ENCODE measurements around the gene NIPAL4.

Gene NIPAL4

GRCh38 chr5:157486221-157486681, 26.2 kb downstream of the NIPAL4 start:
- DNase-seq, result no peak

GRCh38 chr5:157486861-157487260, 26.8 kb downstream of the NIPAL4 start:
- no peak for DNase-seq

DNA sequence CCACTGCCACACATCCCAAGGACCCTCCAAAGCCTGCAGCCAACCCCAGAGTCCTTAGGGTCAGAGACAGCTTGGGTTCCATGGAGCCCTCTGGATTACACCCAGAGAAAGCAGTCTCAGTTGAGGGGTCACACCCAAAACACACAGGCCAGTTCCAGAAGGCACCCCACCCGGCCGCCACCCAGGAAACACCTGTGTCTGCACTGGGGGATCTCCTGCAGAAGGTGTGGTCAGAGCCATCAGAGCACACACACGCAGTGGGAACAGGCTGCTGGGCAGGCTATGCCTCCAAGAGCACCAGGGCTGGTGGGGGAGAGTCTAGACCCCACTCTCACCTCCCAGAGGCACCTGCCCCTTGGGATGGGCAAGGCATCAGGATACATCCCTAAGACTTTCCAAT, 27.3 kb downstream of the NIPAL4 start:
- no peak for DNase-seq

DNA sequence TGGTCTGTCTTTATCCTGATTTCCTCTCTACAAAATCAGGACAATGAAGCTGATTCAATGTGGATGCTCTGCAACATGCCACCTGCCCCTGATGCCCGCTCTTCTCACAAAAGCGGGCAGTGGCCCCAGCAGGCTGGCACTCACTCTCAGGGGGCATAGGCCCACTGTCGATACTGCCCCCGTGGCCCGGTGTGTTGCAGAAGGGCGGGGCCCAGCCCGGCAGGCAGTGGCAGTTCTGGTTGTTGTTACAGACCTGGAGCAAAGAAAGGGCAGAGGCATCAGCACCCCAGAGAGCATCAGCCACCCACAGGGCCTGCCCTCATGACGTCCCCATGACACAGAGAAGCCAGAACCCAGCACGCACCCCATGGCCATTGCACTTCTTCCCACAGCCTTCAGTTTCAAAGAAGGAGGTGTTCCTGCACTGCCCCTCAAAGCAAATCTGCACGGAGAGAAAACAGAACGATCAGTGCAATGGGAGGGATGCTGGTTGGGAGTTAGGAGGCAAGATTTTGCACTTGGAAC, 31.5 kb downstream of the NIPAL4 start:
- DNase-seq, result no peak

DNA sequence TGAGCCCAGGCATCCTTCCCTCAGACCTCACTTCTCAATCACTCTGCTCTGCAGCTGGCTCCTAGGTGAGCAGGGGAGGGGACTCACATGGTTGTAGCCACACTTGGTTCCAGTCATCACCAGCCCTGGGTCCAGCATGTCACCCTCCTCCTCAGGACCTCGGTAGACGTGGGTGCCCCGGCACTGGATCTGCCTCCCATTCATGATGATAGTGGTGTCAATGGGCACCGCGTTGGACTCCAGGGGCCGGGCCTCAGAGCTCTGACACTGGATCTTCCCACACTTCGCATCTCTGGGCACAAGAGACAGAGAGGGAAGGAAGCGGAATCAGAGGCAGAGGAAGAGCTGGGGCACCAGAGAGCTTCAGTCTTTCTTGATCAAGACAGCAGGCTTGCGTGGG, 32.9 kb downstream of the NIPAL4 start:
- no peak for DNase-seq

DNA sequence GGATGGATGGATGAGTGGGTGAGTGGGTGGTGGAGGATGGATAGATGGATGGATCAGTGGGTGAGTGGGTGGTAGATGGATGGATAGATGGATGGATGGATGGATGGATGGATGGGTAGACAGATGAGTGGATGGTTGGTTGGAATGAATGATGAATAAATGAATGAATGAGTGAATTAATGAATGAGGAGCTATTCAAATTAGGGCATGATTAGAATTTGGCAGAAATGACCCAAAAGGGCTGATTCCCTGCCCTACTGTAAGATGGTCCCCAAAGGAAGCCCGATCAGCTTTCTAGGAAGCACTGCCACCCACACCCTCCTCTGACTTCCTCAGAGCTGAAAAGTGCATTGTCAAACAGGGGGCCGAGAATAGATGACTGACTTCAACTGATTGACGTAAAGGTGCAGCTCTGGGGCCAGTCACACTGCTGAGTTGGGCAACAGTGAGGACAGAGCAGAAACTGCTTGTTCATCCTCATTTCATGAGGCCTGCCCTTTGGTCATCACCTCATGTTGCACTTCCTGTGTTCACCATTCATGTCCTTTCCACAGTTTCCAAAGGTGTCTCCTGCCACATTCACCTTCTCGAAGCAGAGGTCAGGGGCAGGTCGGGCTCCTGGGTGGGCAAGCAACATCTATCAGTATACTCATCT, 34.3 kb downstream of the NIPAL4 start:
- DNase-seq, result no peak

- DNase-seq, result no peak
These were observed 36.9 kb downstream of the NIPAL4 start for GRCh38 chr5:157496864-157497263.

DNA sequence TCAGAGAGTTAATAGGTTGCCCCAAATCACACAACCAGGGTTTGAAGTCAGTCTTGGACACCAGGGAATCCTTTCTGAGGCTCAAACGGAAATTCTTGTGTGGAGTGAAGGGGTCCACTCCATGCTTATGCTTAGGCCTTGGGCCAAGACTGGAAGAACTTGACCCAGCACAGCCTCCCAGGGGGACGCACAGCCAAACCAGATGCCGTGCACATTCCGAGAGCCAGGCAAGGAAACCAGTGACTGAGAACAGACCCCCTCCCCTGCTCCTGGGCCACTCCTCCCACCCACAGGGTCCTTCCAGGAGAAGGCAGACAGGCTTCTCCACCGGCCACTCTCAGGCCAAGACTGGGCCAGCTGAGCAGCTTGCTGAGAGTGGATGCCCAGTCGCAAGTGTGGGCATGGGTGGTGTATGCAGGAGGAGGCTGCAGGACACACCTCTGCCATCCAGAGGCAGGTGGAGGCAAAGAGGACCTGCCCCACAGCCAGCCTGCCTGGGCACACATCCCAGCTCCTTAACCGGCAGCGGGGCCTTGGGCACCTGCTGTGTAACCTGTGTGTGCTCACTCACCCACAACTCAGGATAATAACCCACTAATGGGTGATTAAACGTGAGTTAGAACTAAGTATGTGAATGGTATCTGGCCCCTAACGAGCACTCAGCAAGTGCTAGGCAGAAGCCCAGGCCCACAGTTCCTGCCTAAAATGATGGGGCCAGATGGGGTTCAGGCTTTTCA, 38.0 kb downstream of the NIPAL4 start:
- DNase-seq, result no peak

GRCh38 chr5:157502143-157502647, 42.2 kb downstream of the NIPAL4 start:
- peak; percentile 39 for DNase-seq

DNA sequence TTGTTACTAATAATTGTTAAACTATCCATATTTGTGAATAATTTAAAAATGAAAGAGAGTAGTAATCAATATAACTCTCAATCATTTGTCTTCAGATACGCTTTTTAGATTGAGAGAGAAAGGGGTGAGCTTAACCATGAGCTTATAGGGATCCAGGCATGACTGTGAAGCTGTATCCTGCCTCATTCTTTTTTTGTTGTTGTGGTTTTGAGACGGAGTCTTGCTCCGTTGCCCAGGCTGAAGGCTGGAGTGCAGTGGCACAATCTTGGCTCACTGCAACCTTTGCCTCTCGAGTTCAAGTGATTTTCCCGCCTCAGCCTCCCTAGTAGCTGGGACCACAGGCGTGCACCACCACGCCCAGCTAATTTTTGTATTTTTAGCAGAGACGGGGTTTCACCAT, 44.0 kb downstream of the NIPAL4 start:
- DNase-seq, result no peak

DNA sequence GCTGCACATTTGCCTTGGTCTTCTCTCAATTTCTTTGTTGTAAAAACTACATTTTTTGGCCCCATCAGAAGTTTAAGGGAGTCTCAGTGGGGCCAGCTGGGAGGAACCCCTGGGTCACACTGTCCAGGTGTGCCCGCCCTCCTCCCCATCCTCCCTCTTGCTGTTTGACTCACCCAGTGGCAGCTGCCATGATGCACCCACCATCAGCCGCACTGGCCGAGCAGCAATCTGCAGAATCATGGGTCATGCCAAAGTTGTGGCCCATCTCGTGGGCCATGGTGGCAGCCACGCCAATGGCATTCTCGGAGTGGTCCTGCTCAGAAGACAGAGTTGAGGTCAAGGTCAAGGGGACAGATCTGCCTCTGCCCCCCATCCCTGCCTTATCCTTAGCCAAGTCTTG, 45.5 kb downstream of the NIPAL4 start:
- no peak for DNase-seq

DNA sequence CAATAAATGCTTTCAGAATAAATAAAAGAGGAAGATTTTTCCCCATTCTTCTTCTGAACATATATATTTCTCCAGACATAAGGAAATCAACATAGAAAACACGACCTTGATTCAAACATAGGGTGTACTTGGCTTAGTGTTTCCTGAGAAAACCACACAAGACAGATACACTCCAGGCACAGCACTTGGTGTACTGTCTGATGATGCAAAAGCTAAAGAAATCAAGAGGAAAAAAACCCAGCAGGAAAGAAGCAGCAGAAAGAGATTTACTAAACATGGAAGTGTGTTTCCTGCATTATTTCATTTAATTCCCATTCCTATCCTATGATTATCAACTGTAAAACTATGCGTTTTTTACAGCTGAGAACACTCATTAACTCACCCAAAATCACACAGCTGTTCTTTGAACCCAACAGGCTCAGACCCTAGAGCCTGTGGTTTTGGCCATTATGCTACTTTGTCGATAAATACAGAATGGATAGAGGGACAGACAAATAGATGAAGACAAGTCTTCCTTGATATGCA, 46.1 kb downstream of the NIPAL4 start:
- DNase-seq, result no peak

DNA sequence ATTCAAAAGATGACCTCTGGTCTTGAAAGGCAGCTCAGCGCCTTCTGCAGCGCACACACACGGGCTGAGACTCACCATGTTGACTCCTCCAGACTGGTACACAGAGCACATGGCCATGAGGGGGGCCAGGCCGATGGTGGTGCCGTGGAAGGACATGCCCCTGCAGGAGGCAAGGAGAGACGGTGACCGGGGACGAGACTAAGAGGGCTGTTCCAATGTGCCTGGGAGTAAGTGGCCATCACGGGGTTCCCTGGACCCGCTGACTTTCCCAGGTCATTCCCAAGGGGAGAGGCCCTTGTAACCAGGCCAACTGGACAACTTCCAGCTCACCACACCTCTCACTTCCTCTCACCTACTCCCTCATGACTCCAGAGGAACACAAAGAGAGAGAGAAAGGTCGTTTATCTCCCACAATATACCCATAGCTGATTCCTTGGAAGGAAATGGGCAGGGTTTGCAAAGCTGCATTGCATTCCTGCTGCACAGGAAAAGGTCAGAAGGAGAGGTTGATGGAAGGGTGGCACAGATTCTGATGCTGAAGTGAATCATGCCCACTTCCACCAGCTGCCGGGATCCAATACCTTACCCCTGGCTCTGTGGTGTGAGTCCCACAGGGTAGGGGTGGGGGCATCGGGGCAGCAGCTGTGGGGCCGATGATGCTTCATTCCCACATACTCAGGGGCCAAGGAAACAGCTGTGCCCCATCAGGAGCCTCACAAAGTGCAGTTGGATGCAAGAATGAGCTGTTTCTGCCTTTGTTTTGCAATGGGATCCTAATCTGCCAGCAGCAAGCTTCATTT, 47.2 kb downstream of the NIPAL4 start:
- DNase-seq, result no peak

DNA sequence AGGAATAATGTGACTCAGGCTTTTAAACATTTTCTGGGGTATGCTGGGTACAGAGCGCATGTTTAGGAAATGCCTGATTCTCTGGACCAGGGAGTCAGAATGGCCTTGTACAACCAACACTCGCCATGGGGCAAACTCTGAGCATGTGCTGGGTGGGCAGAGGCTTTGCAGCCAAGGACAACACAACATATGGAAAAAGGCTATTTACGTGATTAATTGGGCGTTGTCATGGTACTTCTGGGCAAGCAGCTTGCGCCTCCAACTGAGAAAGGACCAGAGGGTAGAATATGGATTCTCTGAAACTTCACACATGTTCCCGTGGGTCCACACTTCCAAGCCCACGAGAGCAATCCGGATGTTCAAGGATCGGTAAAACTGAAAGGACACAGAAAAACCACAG, 49.1 kb downstream of the NIPAL4 start:
- DNase-seq, result no peak

DNA sequence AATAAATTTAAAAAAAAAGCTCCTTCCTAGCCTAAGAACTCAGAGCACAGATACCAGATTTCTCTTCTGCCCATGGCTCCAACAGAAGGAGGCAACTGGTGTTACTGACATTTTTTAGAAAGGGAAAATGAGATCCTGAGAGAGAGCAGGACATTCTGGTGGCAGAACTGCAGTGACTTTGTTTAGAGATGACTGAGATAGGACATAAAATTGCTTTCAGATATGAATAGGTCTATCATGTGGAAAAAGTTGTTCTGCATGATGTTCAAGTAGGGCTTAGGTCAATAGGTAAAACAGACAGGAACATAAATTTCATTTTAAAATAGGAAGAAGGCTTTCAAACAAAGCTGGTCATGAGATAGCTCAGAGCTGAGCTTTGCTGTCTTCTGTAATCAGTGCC, 49.6 kb downstream of the NIPAL4 start:
- DNase-seq, result no peak

DNA sequence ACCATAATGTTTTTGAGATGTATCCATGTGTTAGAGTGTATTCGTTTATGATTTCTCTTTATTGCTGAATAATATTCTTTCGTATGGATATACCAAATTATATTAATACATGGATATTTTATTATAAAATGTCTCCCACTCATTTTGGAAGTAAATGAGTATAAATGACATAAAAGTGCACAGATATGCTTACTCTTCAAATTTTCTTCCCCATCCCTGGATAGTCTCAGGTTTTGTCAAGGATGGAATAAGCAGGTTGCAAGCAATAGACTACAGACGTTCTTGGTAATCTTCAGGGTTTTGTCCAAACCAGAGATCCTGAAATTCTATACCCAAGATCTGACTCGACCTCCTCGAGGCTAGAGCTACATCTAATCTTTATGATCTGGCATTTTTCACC, 50.7 kb downstream of the NIPAL4 start:
- no peak for DNase-seq

- peak; percentile 74 for DNase-seq
These were observed 51.9 kb downstream of the NIPAL4 start for GRCh38 chr5:157511651-157512644.

DNA sequence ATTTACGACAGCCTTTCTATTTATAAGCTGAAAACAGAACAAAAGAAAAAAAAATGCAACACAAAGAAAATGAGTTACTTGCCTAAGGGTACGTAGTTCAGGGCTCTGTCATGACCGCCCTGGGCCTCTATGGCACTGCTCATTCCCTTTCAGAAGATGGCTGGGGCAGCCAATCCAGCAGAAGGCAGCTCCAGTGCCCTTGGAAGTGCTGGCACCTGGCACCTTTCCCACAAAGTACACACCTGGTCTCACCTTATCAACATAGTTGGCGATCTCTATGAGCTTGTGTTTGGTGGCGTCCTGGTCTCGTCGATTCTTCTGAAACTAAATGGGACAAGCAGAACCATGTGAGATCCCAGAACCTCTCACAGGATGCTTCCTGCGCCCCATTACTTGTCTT, 53.2 kb downstream of the NIPAL4 start:
- no peak for DNase-seq

DNA sequence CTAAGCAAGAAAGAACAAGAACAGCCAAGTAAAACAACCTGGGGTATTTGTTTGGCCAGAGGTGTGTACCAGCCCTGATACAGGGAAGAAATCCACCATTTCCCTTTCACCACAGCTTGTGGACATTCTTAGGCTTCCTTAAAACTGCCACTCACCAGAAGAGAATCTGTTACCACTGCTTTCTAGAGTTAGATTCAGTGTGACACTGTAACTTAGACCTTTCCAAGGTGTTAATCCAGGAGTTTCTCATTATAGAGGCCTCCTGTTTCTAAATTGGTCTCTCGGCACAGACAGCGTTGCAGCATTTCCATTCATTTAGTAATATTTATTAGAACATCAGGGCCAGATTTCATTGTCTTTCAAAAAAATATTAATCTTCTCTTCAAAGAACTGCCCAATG, 55.0 kb downstream of the NIPAL4 start:
- DNase-seq, result no peak

GRCh38 chr5:157516006-157516405, 56.0 kb downstream of the NIPAL4 start:
- DNase-seq, result peak; percentile 28

GRCh38 chr5:157516626-157517325, 56.8 kb downstream of the NIPAL4 start:
- no peak for DNase-seq

All from activated CD4-positive, alpha-beta T cell treated with anti-CD3 and anti-CD28 coated beads, Interleukin-10, Interleukin-2, amounts not matched to agents 100 ng/mL and 50 ng/mL, durations not matched to agents 16 hours and 8 hours (primary cell).